Islet precursor cell (in vitro differentiated cells): Measurements from ENCODE around the gene OR6C4.
"Not testable (repeated sequence)": the region's sequence is repeated elsewhere in the genome, so short reads cannot be mapped to it uniquely, and the experiment has no call there.

Experiments
- DNase-seq: peaks from one replicate; pipeline ENCODE4 v3.0.0-alpha.2; 2018

OR6C4 gene

DNA sequence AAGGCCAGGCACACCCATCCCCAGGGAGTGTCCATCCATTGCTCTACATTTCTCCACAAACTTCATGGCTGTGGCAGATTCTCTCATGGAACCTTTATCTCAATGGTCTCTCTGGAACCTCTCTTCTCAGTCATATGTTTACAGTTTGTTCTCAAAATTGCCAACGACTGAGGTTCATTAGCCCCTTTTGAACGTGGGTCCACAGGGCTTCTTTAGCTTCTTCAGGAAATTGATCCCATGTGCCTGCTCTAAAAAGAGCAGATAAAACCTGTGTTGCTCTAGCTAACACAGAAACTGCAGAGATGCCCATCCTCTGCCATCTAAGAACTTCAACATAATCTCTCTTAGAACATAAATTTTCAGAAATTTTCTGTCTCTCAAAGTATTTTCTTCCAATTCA lies at the start of gene OR6C4:
Gene OR6C4, plus strand, starts transcription at position 301 of the 400 bp plus-strand sequence. CDS start 1,625 bp downstream, outside the sequence.
- no peak for DNase-seq

DNA sequence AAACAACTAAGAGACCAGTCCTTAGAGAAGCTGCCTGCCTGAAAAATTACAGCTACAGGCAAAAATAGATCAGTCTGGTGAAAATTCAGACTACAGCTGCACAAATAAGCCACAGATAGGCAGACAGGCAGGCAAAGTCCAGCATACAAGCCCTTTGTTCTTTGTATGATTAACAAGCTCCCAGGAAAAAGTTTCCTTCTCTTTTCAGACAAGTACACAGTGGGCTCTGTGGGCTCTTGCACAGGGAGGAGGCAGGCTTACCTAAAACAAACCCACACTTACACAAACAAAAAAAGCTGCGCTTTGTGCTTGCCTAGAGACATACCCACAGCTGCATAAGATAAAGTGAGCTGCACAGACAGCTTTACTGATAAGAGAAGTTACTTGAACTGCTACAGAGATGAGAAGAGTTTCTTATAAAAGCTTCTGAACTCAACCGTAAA lies 49.6 kb upstream of the OR6C4 start:
- DNase-seq = no peak

DNA sequence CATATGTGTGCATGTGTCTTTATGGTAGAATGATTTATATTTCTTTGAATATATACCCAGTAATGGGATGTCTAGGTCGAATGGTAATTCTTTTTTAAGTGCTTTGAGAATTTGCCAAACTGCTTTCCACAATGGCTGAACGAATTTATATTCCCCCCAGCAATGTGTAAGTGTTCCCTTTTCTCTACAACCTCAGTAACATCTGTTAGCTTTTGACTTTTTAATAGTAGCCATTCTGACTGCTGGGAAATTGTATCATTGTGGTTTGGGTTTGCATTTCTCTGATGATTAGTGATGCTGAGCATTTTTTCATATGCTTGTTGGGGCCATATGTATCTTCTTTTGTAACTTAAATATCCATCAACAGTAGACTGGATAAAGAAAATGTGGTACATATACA lies 47.8 kb upstream of the OR6C4 start:
- DNase-seq = no peak

GRCh38 chr12:55515696-55516095 lies 33.7 kb upstream of the OR6C4 start:
- DNase-seq = no peak

GRCh38 chr12:55516391-55516790 lies 33.0 kb upstream of the OR6C4 start:
- DNase-seq = no peak

DNA sequence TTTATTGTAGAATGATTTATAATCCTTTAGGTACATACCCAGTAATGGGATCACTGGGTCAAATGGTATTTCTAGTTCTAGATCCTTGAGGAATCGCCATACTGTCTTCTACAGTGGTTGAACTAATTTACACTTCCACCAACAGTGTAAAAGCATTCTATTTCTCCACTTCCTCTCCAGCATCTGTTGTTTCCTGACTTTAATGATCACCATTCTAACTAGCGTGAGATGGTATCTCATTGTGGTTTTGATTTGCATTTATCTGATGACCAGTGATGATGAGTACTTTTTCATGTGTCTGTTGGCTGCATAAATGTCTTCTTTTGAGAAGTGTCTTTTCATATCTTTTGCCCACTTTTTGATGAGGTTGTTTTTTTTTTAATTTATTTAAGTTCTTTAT lies 1.2 kb upstream of the OR6C4 start:
- not testable (repeated sequence) for DNase-seq

- DNase-seq = no peak
Observed at GRCh38 chr12:55548756-55549155, 646 bp upstream of the OR6C4 start.

DNA sequence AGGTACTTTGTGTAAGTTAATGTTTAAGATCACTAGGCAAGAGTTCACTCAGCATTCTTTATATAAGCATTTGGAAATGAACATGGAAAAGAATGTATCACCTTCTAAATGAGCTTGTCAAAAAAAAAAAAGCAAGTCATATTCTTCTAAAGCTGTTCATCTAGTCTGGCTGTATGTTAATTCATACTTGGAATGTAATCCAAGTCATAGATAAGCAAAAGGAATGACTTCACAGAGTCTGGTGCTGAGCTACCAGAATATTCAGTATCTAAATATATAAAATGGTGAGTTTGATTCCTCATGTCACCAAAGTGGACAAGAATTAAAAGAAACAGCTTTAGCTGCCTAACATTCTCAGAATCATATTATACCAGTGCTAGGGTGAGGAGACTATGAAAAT lies 4.9 kb downstream of the OR6C4 start:
- no peak for DNase-seq

GRCh38 chr12:55570060-55570459 lies 20.7 kb downstream of the OR6C4 start:
- DNase-seq = not testable (repeated sequence)

- not testable (repeated sequence) for DNase-seq
Observed at GRCh38 chr12:55570689-55571088, 21.3 kb downstream of the OR6C4 start.

DNA sequence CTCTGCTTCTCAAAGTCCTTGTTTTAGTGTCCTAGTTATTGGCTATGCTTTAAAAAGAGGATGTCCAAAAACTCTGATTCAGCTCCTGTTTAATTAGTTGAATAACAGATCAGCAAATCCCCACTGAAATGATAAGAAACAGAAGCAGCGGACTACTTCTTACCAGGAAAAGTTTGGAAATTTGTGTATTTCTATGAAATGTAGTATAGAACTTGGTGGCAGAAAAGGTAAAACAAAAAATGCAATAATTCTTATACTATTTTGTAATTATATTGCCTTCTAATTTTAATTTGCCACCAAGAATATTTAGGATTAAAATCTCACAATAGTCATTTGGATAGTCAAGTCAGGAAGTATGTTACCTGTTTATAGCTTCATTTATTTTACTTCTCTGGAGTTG lies 22.8 kb downstream of the OR6C4 start, which contains the start of gene OR2AP1:
Gene OR2AP1, plus strand, starts transcription at position 301 of the 400 bp plus-strand sequence. CDS start 1,947 bp downstream, outside the sequence.
- DNase-seq = no peak

DNA sequence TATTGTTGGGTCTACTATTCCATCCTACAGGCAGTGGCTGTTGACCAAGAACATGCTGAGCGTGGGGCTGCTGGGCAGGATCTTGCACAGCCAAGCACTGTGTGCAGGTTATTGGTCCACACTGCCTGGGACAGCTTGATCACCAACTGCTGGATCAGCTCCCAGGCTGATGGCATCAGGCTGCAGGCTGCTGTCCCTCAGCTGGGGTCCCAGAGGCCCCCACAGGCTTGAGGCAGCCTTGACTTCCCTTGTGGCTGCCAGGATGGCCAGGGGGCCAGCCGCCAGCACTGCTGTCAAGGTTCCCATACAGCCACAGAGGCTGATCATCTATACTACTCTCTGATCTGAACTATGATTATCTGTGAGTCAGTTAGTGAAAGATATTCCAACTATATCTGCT lies 32.7 kb downstream of the OR6C4 start:
- no peak for DNase-seq

- DNase-seq = no peak
Observed at GRCh38 chr12:55585817-55586216, 36.4 kb downstream of the OR6C4 start.

- DNase-seq = not testable (repeated sequence)
Observed at GRCh38 chr12:55590152-55590551, 40.8 kb downstream of the OR6C4 start.
